Neural cell (in vitro differentiated cells): ENCODE measurements around the gene RALGPS2.

Source experiments
- CTCF ChIP-seq: fragments of 450-650 bp; IDR thresholded peaks from 2 replicates; pipeline ENCODE4 v1.5.1; 2014; ENCODE audit warnings: antibody characterized with exemption, mild to moderate bottlenecking, moderate library complexity; ENCODE audit not compliant: poor library complexity, severe bottlenecking
- POLR2AphosphoS5 ChIP-seq: IDR thresholded peaks from 2 replicates; pipeline ENCODE4 v1.6.1; 2012

GRCh38 chr1:178690496-178690895 lies 34.5 kb upstream of the RALGPS2 start:
- TF ChIP-seq CTCF (no peak), POLR2AphosphoS5 (no peak)
